ENCODE results near the gene CRELD2.

The CRELD2 gene

DNA sequence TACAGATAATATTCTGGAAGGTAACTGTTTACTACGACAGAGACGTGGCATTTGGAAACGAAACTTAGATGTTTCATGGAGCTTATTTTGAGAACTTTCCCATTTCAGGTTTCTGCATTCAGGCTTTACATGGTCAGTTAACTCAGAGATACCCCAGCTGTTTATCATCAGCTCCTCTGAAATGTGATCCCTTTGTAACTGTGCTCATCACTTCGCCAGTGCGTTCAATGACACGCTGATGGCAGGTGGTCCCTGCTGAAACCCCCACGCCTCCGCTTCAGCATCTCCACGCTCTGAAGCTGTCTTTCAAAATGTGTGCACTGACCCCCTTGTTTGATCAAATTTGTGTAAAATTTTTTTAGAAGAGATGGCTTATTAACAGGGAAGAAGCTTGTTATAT lies 30.7 kb upstream of the CRELD2 start:
- no peak for DNase-seq

DNA sequence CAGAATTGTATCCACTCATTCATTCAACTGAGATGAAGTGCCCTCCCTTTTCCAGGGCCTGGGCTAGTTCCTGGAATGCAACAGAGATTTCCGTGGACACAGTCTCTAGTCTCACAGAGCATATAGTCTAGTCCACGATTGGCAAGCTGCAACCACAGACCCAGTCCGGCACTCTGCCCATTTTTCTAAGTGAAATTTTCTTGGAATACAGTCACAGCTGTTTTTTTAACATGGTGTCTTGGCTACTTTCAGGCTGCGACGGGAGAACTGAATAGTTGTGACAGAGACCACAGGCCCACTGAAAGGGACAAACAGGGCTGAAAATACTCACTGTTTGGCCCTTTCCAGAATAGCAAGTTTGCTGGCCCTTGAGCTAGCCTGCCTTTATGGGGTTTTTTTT lies 29.4 kb upstream of the CRELD2 start:
- DNase-seq, result no peak

- no peak for DNase-seq
Measured at GRCh38 chr22:49892226-49892899, 26.1 kb upstream of the CRELD2 start.

- DNase-seq, result no peak
Measured at GRCh38 chr22:49893025-49893424, 25.4 kb upstream of the CRELD2 start.

DNA sequence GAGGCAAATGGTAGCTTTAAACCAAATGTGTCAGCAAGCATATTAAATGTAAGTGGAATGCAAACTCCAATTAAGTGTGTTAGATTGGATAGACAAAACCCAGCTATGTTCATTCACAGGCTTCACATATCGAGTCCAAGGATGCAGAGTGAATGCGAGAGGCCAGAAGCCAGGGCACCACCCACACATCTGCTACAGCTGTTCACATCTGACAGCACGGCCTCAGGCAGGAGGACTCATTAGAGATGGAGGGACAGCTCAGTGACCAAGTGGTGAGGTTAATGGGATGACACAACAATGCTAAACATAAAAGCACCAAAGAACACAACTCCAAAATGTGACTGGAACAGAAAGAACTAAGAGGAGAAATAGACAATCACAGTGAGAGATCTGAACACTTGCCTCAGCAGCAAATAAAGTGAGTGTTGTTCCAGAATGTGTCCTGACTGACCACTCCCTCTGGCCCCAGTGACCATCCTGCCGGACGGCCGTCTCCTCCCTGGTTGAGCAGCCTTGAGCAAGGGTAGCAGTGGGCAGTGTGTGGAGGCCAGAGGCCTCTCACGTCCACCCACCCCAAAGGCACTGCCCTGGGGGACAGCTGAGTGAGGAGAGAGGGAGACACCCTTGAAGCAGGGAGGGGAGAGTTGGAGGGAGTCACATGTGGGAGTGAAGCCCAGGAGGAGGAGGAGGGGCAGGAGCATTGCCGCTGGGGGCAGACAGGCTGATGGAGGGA lies 23.9 kb upstream of the CRELD2 start:
- no peak for DNase-seq

DNA sequence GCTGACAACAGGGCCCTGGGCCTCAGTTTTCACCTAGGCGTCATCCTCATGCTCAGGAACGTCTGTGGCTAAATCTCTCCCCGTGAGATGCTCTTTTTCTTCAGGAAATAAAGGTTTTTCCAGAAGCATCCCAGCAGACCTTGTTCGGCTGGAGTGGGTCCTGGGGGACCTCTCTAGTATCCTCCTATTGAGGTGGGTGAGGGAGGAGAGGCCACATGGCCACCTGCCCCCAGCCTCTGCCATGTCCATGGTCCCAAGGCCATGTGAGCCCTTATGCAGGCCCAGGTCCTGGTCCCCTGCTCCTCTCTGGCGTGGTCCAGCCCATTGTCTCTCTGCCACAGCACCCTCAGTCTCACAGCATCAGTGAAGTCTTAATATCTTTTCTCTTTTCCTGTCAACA lies 22.2 kb upstream of the CRELD2 start:
- no peak for DNase-seq

GRCh38 chr22:49897015-49897684 lies 21.3 kb upstream of the CRELD2 start:
- no peak for DNase-seq

DNA sequence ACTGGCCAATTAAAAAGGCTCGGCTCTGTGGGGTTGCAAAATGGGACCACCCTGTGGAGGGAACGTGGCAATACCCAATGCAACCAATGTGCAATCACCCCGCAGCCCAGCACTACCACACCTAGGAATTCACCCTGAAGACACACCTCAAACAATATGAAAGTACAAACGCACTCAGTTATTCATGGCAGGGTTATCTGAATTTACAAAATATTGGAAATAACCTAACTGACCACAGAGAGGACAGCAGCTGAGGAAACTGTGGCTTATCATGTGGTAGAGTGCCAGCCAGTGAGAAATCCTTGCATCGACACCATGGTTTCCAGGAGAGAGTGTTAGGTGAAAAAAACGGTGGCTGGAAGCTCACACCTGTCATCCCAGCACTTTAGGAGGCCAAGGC lies 18.9 kb upstream of the CRELD2 start:
- DNase-seq, result no peak

GRCh38 chr22:49900441-49901230 lies 17.8 kb upstream of the CRELD2 start:
- no peak for DNase-seq

GRCh38 chr22:49901457-49901856 lies 17.0 kb upstream of the CRELD2 start:
- DNase-seq, result no peak

DNA sequence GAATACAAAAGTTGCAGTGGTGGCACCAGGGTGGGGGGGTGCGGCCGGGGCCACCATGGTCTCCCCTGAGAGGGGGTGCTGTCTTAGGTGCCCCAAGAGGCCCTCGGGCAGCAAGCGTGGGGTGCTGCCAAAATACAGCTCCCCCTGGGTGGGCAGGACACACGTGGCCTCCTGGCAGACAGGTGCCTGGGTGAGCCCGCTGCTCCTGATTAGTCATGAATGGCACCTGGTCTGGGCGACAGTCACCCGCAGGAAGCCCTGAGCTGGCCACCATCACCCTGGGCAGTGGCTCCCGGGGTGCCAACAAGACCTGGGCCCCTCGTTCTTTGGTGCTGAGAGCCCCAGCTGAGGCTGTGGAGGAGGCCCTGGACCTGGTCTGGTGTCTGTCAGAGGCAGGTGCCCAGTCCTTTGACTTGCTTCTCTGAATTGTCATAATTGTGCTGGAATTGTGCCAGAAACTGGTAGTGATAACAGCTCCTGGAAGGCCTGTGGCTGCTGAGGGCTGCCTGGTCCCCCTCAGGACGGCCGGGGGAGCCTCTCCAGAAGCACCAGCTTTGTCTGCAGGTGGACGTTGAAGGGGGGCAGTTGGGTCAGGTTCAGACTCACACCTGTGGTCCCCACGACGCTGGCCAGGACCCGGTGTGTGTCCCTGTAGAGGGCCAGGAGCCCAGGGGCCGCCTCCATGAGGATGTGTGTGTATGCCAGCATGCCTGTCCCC lies 15.0 kb upstream of the CRELD2 start:
- DNase-seq, result peak; percentile 8 to 57

GRCh38 chr22:49904040-49904369 lies 14.4 kb upstream of the CRELD2 start:
- no peak for DNase-seq

DNA sequence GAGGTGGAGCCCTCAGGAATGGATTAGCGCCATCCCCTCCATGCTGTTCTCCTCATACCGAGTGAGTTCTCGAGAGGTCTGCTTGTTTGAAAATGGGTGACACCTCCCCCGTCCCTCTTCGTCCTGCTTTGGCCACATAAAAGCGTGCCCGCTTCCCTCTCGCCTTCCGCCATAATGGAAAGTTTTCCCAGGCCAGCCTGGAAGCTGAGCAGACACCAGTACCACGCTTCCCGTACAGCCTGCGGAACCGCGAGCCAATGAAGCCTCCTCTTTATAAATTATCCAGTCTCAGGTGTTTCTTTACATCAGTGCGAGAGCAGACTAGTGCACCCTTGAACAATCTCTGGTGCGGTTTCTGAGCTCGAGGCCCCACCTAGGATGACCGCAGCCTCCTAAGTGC lies 13.0 kb upstream of the CRELD2 start:
- no peak for DNase-seq

- no peak for DNase-seq
Measured at GRCh38 chr22:49906071-49906798, 12.2 kb upstream of the CRELD2 start.

GRCh38 chr22:49906799-49907290 lies 11.6 kb upstream of the CRELD2 start:
- DNase-seq, result no peak

GRCh38 chr22:49907807-49908206 lies 10.6 kb upstream of the CRELD2 start:
- no peak for DNase-seq

DNA sequence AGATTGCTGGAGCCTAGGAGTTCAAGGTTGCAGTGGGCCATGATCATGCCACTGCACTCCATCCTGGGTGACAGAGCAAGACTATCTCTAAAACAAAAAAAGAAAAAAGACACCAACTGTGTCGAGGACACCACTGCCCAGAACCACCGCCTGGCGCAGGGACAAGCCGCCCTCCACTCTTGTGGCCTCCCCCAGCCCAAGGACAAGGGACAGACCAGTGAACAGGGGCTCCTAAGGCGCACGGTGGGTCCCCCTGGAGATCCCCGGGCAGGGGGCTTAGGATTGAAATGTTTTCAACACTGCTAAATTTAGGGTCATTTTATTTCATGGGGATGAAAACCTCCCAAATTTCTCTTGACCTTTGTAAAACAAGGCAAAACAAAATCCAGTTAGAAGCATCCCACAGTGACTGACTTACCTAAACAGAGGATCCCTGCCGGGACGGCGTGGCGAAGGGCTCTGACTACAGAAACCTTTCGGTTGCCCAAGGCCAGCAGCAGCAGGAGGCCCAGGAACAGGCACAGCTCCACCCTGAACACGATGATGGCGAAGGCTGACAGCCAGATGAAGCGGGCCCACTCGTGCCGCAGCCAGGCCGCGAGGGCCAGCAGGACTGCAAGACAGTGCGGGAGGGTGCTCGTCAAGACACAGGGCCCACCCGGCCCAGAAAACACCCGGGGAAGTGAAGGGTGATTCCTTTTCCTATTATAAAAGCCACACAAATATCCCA lies 8.8 kb upstream of the CRELD2 start:
- DNase-seq, result no peak

- no peak for DNase-seq
Measured at GRCh38 chr22:49910229-49911155, 7.9 kb upstream of the CRELD2 start.

- DNase-seq, result no peak
Measured at GRCh38 chr22:49911881-49912625, 6.4 kb upstream of the CRELD2 start.

Data from NCI-H1930 (cell line).